HL-60/S4 (cell line): ENCODE measurements around the gene TCF20.

Source experiments
- in situ Hi-C: fragments of 300-500 bp; cut with MboI; formaldehyde crosslinking; loops from 2 replicates; pipeline ENCODE4 v1.14.3; 2022; ENCODE audit warnings: low sequenced_read_pairs

TCF20 gene

GRCh38 chr22:42261296-42261695 is 9.2 kb downstream of the TCF20 start:
- in situ Hi-C loops, result no loop called here

- in situ Hi-C loops, result no loop called here
Observed at GRCh38 chr22:42258126-42258525, 12.3 kb downstream of the TCF20 start.

DNA sequence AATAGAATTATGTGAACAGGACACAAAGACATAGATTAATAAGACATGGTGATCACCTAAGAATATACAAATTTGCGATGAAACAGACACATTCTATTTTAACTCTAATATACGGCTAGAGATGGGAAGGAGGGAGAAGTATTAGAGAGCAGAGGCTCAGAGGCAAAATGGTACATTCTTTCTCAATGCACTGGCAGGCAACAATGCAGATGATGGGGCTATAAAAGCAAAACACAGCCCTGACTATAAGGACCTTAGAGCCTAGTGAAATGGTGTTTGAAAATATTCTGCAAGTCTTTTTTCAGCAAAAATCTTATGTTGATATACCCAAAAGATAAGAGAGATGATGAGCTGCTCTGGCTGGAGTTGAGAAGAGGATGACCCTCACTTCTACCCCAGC is 13.1 kb downstream of the TCF20 start:
- in situ Hi-C loops, result no loop called here

- in situ Hi-C loops, result no loop called here
Observed at GRCh38 chr22:42256930-42257329, 13.5 kb downstream of the TCF20 start.

DNA sequence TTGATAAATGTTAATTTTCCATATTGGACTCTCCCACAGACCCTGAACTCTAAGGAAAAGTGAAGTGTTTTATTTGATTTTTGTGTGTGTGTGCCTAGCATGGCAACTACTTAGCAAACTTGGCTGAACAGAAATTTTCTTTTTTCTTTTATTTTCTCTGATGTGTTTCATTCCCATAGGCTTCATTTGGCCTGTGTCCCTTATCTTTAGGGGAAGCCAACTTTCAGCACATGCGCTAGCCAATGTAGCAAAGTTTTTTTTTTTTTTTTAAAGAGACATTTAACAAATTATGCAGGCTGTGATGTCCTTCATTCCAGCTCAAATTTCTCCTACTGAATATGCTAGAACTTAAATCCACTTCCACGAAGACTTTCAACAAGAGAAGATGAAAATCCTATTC is 14.2 kb downstream of the TCF20 start:
- in situ Hi-C loops, result no loop called here

DNA sequence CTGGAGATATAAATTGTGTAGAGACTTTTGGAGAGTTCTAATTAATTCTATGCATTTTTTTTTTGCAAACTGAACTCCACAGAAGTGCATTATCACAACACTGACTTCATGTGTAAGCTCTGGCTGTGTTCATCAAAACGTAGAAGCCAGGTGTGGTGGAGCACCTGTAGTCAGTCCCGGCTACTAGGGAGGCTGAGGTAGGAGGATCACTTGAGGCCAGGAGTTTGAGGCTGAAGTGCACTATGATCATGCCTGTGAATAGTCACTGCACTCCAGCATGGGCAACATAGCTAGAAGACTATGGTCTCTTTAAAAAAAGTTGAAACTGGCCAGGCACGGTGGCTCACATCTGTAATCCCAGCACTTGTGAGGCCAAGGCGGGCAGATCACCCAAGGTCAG is 20.6 kb downstream of the TCF20 start:
- in situ Hi-C loops, result no loop called here

DNA sequence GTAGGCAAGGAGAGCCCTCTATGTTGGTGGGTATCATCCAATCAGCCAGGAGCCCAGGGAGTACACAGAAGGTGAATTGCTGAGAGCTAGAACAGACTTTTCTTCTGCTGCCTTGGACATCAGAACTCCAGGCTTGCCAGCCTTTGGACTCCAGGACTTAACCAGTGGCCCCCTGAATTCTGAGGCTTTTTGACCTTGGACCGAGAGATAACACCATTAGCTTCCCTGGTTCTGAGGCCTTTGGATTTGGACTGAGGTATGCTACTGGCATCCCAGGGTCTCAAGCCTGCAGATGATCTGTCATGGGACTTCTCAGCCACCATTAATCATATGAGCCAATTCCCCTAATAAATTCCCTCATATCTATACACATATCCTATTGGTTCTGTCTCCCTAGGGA is 21.5 kb downstream of the TCF20 start:
- in situ Hi-C loops, result no loop called here

GRCh38 chr22:42247596-42247995 is 22.9 kb downstream of the TCF20 start:
- in situ Hi-C loops, result no loop called here

DNA sequence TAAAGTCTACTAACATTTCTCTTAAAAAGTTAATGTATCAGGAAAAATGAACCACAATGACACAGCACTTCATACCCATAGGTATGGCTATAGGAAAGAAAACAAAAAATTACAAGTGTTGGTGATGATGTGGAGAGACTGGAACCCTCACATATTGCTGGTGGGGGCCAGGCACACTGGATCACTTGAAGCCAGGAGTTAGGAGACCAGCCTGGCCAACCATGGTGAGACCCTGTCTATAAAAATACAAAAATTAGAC is 26.7 kb downstream of the TCF20 start:
- in situ Hi-C loops, result no loop called here

DNA sequence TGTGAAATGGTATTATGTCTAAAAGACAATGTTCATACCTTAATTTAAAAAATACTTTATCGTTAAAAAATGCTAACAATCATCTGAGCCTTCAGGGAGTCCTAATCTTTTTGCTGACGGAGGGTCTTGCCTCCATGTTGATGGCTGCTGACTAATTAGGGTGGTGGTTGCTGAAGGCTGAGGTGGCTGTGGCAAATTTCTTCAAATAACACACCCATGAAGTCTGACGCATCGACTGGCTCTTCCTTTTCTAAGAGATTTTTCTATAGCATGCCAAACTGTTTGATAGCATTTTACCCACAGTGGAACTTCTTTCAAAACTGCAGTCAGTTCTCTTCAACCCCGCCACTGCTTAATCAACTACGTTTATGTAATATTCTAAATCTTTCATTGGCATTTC is 33.6 kb downstream of the TCF20 start:
- in situ Hi-C loops, result no loop called here

GRCh38 chr22:42236268-42236667 is 34.2 kb downstream of the TCF20 start:
- in situ Hi-C loops, result no loop called here

DNA sequence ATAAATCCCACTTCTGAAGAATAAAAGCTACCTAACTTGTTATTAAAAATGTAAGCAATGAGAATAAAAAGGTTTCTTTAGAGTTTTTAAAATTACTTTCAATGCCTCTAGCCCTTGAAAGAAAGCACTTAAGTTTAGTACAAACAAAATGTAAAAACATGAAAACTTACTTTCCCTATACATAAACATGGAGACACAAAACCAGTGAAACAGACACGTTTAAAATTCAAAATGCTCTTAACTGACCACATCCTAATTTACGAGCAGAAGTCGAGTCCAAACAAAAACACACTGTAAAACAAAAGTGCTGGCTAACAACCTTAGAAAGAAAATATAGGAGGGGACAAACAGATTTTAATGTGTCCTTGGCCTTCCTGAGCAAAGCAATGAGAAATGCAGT is 36.6 kb downstream of the TCF20 start:
- in situ Hi-C loops, result no loop called here

- in situ Hi-C loops, result no loop called here
Observed at GRCh38 chr22:42231929-42232328, 38.5 kb downstream of the TCF20 start.

GRCh38 chr22:42229455-42230149 is 40.9 kb downstream of the TCF20 start:
- in situ Hi-C loops, result no loop called here

DNA sequence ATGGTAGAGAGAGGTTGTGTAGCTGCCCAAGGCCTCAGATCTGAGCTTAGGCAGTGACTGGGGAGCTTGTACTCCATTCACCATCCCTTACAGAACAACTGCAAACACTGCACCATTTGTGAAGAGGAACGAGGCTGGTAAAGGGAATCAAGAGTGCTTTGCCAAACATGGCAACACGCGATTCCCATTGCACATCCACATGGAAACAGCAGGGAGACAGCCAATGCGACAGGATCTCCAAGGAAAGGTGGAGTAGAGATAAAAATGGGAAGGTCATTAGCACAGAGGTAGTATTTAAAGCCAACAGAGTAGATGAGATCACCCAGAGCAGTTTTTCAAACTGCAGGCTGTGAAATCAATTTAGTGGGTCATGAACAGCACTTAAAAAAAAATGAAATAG is 42.0 kb downstream of the TCF20 start:
- in situ Hi-C loops, result no loop called here

DNA sequence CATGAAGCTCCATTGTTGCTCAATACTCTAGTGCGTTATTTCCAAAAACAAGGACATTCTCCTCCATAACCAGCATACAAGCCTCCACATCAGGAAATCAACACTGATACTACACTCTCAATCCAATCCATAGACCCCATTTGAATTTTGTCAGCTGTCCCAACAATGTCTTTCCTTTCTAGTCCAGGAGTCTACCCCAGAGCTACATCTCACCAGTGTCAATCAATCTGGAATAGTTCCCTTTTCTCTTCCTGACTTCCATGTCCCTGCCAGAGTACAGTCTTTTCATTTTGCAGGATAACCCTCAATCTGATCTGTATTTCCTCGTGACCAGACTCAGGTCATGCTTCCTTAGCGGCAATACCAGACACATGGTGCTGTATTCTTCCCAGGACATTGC is 43.0 kb downstream of the TCF20 start:
- in situ Hi-C loops, result no loop called here

DNA sequence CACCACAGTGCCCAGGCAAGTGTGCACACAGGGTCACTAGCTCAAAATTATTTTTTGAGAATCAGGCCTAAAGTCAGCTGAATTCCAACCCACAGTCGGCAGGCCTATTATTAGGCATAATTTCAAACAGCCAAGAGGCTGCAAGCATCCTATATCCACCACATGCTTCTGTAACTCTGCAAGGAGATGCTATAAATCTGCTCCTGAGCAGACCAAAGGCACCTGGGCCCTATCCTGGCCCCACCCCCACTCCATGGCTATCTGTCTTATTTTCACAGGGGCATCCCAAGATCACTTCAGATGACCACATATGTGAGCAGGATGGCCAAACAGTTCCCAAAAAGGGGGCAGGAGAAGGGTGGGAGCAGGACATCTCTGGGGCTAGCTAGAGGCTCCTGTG is 44.6 kb downstream of the TCF20 start:
- in situ Hi-C loops, result no loop called here

DNA sequence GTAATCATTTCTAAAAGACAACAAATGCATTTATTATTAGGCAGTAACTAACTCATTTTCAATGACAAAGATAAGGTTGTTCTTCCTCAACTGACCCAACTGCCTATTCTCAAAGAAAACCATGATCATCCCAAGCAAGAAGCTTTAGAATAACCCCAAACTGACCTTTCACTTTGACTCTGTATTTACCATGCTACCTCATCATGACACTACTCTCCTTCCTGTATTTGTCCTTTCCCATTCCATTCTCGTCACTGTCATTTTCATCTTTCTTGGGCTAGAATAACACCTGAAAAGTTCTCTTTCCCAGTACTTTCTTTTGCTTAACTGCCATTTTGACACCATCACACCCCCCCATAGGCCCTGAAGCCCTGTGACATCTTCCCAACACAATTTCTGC is 48.3 kb downstream of the TCF20 start:
- in situ Hi-C loops, result no loop called here
